ENCODE measurements around the gene SPDYE1.
A peak's percentile ranks its signal among the peaks of the same experiment; 100 is the strongest.
"Not testable (repeated sequence)": the region's sequence is repeated elsewhere in the genome, so short reads cannot be mapped to it uniquely, and the experiment has no call there.

Gene SPDYE1, protein sequence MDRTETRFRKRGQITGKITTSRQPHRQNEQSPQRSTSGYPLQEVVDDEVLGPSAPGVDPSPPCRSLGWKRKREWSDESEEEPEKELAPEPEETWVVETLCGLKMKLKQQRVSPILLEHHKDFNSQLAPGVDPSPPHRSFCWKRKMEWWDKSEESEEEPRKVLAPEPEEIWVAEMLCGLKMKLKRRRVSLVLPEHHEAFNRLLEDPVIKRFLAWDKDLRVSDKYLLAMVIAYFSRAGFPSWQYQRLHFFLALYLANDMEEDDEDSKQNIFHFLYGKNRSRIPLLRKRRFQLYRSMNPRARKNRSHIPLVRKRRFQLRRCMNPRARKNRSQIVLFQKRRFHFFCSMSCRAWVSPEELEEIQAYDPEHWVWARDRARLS

DNA sequence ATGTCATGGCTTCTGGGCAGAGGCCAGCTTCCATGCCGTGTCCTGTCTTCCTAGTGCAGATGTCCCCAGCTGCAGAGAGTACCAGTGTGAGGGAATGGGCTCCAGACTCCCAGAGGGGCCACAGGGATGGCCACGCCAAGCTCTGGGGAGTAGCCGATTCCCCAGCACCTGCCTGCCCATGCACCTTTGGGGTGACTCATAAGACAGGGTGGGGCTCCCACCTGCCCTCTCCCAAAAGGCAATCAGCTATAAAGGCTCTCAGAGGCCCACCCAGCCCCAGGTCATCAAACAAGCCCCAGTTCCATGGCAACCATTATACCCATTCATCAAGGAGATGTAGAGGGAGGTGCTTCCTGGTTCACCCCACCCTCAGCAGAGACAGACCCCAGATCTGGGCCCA, at the start of gene SPDYE1:
SPDYE1 (plus strand) TSS at position 366 of the 400 bp plus-strand sequence. CDS start 2,053 bp downstream, outside the sequence.
- not testable (repeated sequence) for DNase-seq

DNA sequence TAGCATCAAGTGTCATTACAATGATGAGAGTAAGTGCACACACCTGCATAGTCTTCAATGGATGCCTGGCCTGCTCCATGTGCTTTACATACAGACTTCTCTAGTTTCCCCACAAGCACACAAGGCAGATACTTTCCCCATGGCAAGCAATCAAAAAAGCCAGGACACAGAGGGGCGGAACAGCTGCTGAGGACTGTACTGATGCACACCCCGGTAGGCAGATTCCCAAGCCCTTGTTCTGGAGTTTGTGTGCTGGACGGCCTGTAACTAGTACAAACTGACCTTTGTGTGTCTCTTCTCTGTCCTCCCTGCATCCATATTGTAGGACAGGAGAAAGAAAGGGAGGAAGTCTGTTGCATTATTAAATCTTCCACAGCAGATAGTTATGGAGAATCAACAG, 45.7 kb upstream of the SPDYE1 start:
- no peak for DNase-seq

DNA sequence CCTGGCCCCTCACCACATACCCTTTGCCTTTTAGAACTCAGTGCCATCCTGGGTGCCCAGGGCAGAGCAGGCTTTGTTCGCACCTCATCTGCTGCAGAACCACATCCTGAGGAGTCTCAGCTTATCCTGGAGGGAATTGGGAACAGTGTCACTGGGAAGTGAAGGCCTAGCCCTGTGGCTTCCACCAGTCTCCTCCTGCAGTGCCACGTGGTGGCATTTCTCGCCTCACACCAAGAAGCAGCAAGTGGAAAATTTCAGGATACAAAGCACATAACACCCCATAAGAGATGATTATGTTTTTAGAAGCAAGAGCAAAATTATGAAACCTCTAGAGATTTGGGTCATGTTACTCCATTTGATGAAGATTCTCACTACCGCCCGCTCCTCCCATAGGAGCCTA, 44.6 kb upstream of the SPDYE1 start:
- no peak for DNase-seq

DNA sequence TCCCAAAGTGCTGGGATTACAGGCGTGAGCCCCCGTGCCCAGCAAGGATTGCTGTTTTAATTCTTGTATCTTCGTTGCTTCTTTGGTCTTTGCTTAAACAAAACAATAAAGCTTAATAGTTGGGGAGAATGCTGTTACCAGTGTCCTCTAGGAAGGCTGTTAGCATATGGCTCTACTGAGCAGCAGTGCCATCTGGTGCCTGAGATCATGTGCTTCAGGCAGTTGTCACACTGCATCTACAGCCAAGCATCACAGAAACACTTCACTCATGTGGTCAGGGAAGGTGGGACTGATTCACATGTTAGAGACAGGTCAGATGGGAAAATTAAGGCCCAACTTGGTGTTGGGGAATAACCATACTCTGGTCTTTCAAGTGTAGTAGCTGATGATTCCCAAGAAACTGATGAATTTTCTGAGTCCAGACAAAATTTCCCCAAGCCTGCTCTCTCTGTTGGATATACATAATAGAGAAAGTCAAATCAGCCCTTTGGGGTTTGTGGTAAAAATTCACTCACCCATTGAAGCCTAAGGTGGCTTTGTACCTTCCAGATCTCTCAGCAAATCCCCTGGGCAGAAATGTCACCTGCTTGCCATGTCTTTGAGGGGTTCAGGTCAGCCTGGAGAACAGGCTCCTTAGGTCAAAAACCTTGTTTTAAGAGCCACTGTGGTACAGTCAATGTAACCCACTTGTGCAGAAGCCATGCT, 43.0 kb upstream of the SPDYE1 start:
- DNase-seq: no peak

DNA sequence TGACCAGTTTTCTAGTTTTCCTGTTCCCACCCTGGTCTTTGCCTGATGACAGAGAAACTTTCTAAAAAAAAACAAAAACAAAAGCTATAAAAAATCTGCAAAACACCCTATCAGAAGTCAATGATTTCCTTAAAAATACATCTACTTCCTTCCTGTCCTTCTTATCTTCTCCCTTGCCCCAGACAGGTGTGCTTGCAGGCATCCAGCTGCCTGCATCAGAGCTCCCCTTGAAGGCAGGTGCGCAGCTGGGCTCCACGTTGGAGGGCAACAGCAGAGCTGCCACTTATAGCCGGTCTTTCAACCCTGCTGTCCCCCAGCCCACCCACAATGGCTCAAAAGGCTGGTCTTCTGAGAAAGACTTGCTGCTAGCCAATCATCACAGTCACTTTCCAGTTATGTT, 41.7 kb upstream of the SPDYE1 start:
- no peak for DNase-seq

DNA sequence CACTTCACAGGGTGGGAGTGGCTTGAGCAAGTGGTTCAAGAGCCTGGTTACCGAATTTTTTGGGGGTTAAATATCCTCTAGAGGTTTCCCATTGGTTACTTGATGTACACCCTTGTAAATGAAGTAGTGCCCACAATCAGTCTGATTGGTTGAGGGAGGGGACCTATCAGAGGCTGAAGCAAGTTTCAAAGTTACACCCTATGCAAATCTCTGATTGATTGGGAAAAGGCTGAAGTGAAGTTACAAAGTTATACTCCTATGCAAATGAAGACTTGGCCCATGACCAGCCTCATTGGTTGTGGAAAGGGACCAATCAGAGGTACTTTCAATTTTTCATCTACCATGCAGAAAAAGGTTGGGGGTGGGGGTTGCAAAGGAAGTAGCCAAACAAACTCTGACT, 36.8 kb upstream of the SPDYE1 start:
- no peak for DNase-seq

DNA sequence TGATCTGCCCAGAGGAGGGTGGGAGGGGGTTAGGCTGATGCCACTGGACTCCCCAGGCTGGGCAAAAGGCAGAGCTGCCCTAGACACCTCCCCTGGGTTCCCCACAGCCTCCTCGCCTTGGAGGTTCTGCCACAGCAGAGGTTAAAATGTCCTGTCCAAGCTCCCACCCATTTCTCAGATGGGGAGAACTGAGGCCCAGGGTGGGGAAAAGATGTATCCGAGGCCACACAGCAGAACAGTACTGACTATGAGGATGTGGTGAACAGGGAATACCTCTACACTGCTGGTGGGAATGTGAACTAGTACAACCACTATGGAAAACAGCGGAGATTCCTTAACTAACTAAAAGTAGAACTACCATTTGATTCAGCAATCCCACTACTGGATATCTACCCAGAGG, 31.3 kb upstream of the SPDYE1 start:
- not testable (repeated sequence) for DNase-seq

DNA sequence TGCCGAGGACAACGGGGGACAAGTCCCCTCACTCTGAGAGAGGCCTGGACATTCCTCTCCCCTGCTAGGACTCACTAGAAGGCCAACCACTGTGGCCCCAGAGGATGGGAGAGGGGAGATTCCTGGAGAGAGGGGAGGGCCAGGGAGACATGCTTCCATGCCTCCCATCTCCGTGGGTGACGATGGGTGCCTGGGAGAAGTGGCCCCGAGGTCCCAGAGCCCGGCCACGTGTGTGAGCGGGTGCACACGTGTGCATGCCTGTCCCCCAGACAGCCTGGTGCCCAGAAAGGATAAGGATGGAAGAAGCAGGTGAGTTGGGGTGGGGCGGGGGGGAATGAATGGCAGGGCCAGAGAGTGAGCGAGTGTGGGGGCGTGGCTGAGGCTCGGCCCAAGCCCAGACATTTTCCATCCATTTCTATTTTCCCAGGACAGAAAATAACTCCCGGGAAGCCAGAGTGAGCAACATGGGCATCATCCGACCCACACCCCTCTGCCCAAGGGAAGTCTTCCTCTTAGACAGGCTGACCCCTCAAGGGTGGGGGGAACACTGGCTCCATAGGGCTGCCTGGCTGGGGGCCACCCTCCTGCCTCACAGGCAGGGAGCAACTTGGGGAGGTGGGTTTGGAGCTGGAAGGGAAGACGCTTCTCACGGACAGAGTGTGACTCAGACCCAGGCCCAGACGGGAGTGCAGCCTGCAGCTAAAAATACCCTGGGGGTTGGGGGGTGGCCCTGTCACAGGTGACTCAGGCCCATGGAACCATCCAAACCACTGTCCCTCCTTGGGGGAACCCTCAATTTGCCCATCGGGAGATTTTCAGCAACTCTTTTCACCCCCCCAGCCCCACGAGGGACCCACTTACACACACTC, 29.3 kb upstream of the SPDYE1 start:
- not testable (repeated sequence) for DNase-seq

DNA sequence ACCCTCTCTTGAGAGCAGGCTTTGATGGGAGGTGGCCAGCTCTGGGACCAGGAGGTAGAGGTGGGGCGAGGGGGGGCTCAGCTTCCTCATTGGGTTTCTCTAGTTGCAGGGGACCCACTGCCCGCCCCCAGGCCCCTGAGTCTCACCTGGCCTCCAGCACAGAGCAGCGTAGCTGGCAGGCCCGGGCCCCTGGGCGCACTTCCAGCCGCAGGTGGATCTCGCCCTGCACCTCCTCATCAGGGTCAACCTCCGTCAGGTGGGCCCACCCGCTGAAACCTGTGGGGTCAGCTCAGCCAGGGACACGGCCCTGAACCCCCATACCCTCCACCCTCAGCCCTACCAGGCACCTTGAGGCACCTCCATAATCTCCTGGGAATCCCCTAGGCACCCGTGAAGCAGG, 28.1 kb upstream of the SPDYE1 start:
- not testable (repeated sequence) for DNase-seq

DNA sequence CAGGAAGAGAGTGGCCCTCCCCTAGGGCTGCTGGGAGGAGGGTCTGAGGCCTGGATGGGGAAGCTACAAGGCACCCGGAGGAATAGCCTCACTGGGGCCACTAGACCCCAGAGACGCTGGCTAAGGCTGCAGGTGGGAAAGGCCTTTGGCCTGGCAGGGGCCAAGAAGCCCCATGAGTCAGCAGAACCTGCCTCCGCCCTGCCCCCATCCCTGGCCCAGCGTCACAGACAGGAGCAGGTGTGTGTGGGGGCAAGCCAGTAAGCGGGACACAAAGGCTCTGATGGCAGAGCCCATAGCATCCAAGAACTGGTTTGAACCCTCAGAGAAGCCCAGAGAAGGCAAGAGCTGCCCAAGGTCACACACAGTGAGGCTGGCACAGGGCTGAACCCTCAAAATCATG, 27.0 kb upstream of the SPDYE1 start:
- not testable (repeated sequence) for DNase-seq

DNA sequence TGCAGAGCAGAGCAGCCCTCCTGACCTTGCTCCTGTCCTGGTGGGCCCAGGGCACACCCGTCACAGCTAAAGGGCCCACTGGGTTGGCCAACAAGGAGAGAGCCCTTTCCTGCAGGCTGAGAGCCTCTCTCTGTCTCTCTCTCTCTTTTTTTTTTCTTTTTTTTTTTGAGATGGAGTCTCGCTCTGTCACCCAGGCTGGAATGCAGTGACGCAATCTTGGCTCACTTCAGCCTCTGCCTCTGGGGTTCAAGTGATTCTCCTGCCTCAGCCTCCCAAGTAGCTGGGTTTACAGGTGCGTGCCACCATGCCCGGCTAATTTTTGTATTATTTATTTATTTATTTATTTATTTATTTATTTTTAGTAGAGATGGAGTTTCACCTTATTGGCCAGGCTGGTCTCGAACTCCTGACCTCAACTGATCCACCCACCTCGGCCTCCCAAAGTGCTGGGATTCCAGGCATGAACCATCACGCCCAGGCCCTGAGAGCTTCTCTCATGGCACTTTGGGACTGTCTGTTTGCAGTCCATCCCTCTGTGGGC, 23.6 kb upstream of the SPDYE1 start:
- DNase-seq: not testable (repeated sequence)

DNA sequence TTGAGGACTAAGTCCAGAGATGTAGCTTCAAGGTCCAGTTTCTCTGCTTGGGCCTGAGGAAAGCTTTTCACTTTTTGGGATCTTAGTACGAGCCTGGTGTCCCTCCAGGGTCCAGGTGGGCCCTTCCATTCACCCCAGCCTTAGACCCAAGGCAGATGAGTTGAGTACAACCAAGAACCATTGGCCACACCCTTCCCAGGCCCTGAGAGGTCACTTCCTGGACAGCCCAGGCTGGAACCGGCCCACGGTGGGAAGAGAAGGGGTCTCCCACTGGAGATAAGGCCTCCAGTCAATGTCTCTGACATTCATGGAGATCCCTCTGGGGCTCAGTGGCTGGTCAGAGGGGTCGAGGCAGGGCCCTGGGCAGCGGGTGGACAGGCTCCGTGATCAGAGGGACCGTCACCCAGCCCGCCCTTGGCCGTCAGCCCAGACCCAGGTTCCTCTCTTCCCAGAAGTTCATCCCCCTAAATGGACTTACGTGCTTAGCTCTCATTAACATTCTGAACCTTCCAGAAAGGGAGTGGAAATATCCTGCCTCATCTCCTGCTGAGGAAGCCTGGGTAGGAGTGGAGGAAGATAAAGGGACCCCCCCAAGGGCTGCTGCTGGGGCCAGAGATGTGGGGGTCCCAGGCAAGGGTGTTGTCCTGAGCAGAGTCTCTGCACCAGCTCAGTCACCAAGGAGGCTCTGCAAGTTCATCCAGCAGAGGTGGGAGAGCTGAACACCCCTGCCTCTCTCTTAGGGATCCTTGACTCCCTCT, 22.8 kb upstream of the SPDYE1 start:
- not testable (repeated sequence) for DNase-seq

DNA sequence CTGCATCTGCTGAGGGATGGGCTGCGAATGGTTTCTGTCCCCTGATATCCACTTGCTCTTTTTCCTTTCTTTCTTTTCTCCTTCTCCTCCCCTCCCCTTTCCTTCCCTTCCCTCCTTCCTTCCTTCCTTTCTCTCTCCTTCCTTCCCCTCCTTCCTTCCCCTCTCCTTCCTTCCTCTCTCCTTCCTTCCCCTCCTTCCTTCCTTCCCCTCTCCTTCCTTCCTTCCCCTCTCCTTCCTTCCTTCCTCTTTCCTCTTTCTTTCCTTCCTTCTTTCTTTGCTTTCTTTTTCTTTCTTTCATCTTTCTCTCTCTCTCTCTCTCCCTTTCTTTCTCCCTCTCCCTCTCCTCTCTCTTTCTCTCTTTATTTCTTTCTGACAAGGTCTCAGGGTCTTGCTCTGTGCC, 20.2 kb upstream of the SPDYE1 start:
- DNase-seq: no peak

DNA sequence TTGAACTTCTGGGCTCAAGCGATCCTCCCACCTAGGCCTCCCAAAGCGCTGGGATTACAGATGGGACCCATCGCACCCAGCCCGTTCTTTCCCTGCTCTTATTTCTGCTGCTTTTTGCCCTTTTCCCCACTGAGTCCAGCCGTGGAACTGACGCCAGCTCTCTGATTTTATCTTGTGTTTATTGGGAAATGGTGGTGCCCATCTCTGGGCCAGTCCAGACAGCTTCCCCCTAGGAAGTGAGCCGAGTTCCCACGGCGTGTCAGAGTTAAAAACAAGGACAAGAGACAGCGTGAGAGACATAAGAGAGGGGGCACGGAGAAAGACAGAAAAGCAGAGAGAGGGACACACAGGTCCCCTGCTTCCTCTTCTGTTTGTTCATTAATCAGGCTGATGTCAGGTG, 19.6 kb upstream of the SPDYE1 start:
- DNase-seq: not testable (repeated sequence)

DNA sequence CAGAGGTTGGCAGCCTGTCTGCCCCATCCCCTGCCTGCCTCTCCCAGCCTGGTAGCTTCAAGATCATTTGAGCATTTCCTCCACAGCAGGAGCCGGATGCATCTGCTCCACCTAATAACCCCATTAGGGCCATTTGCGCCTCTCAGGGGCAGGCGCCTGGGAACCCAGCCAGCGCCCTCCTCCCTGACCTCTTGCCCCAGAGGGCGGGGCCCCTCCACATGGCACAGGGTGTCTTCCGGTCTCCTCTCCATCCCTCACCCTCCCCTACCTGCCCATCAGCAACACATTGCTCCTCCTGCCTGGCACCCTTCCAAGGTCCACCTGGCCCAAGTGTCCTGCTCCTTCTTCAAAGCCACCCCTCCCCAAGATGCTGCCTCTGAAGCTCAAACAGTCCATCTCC, 14.8 kb upstream of the SPDYE1 start:
- DNase-seq: not testable (repeated sequence)

DNA sequence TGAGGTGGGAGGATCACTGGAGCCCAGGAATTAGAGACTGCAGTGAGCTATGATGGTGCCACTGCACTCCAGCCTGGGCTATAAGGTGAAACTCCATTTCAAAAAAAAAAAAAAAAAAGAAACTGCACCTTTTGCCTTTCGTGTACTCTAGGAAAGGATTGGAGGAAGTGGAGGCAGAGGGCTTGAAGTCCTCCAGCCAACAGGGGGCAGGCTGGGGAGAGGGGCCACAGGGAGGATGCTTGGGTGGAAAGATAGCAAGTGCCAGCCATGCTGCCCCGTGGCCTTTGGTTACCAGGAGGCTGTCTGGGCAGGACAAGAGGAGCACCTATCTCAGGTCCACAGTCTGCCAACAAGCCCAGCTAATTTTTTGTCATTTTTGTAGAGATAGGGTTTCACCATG, 14.0 kb upstream of the SPDYE1 start:
- not testable (repeated sequence) for DNase-seq

DNA sequence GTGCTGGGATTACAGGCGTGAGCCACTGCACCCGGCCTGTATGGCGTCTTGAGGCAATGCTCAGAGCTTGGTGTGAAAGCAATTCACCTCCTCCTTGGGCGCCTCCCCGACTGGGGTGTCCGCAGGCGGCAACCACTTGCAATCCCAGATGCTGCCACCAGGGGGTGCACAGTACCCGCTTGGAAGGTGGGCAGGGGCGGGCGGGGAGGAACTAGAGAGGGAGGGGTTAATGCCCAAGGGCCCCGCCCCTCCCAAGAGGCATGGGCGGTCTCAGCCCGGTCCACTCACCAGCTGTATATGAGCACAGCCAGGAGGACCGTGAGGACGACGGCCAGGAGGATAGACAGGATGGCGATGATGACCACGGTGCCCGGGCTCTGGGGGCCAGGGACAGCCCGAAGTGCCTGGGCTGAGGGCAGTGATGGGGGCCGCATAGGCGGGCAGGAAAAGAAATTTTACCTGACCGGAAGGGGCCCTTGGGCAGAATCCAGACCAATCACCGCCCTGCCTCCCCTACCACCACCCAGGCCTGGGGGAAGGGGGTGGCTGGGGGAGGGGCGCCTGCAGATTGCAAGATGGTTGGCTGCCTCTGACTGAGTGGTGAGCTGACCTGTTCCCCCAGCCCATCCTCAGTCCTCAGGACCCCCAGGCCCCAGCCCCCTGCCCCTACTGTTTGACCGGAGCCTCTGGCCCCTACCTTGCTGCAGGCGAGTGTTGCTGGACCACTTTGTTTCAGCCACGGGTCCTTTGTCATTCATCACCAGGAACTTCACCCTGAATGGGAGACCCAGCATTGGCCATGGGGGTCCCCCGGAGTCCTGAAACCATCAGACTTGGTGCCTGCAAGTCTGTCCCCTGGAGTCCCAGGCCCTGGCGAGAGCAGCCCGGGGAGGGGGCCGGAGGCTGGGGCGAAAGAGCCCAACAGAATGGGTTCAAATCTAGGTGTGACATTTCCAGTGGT, 11.5 kb upstream of the SPDYE1 start:
- peak; percentile 40 to 63 for DNase-seq

DNA sequence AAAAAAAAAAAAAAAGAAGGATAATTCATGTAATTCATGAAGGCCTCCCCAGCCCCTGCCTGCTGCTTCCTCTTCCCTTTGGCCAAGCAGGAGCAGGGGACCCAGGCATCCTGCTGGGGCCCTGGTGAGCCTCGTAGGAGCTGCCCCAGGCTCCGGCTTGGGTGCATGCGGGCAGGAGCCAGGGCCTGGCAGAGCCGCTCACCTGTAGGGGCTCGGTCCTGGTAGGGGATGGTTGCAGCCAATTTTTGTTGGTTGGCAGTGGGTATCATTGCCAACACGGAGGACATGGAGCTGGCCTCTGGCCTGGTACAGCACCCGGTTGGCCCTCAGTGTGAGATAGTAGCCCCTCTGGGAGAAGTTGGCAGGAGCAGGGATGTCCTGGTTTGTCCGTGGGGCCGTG, 10.2 kb upstream of the SPDYE1 start:
- not testable (repeated sequence) for DNase-seq

DNA sequence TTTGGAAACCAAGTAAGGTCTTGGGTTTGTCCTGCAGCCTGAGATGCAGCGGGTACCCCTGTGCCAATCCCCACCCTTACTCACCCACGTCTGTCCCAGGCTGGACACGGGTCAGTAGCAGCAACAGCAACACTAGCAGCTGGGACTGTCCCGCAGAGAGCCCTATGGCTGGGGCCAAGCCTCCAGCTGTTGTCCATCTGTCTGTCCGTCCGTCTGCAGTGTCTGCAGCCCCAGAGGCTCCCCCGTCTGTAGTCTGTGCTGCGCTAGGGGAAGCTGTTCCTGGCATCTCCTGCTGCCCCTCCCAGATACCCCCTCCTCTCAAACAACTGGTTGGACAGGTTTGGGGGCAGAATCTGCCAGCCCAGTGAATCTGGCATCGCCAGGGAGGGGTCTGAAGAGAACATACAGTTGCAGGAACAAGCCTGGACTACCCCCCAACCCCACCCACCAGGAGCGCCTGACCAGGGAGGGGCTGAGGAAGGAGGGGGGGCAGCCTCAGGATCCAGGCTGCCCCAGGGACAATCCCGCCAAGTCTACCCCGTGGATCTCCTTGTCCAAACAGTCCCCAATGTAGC, 7.6 kb upstream of the SPDYE1 start:
- DNase-seq: not testable (repeated sequence)

DNA sequence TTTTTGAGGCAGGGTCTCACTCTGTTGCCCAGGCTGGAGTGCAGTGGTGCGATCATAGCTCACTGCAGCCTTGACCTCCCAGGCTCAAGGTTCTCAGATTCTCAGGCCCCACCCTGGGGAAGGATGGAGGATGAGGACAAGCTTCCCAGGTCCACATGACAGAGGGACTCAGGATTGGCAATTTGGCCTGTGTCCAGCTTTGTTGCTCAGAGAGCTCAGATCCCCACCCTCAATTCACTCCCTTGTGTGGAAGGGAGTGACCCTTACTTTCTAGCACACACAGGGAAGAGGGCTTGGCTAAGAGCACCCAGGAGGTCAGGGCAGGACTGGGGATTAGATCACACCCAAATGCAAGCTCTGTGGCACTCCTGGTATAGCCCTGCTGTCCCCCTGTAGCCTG, 6.9 kb upstream of the SPDYE1 start:
- DNase-seq: not testable (repeated sequence)

DNA sequence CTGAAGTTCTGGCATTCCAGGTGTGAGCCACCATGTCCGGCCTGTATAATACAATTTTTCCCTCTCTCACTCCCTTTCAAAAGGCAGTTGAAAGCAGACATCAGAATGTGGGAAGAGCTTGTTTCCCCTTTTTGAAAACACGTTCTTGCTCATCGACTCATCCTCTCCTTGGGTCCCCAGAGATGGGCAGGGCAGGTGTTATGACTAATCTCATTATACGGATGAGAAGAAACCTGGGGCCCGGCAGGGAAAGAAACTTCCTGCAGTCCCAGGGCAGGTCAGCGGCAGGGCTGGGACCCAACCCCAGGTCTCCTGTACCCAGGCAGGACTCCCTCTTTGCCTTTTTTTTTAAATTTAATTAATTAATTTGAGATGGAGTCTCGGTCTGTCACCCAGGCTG, 4.8 kb upstream of the SPDYE1 start:
- not testable (repeated sequence) for DNase-seq

Measured in bone marrow (tissue), 2 donors.